ENCODE measurements around the gene XCL1. TPM values are rescaled to one million over a fixed set of nuclear protein-coding genes. Genes with fewer than 3 reads are reported as not detected.
"Not testable (repeated sequence)": the region's sequence is repeated elsewhere in the genome, so short reads cannot be mapped to it uniquely, and the experiment has no call there.

Gene XCL1
- total RNA-seq, 1 experiment from 2014 or later: 0.26 TPM

GRCh38 chr1:168542978-168543377 lies 33.4 kb upstream of the XCL1 start:
- not testable (repeated sequence) for H3K4me1 Mint-ChIP-seq; H2BK20ac ChIP-seq (ENCODE audit: low read depth, low read length, poor library complexity, severe bottlenecking); H3K4ac ChIP-seq (ENCODE audit: low read depth, low read length); H3K9me3 ChIP-seq (ENCODE audit: control insufficient read depth, low read depth, low read length); H3K27ac Mint-ChIP-seq; H2BK5ac ChIP-seq (ENCODE audit: insufficient read length, low read length); H3K18ac ChIP-seq (ENCODE audit: insufficient read length, low read depth, low read length); H3K79me1 ChIP-seq (ENCODE audit: insufficient read depth, low read depth, low read length, poor library complexity, severe bottlenecking); H3K36me3 Mint-ChIP-seq (ENCODE audit: insufficient read depth in 1 of 3, low read depth in 3 of 3); H3T11ph ChIP-seq (ENCODE audit: low read length); H2BK120ac ChIP-seq (ENCODE audit: low read depth, low read length, poor library complexity, severe bottlenecking); H3K23ac ChIP-seq (ENCODE audit: insufficient read length, low read depth, low read length); H3K27me3 ChIP-seq (ENCODE audit: insufficient read depth, low read length); H3K14ac ChIP-seq (ENCODE audit: insufficient read depth, low read length); H3K23me2 ChIP-seq (ENCODE audit: insufficient read length, low read depth, low read length, poor library complexity, severe bottlenecking); H2AFZ ChIP-seq (ENCODE audit: low read length); H3K9me3 Mint-ChIP-seq; H4K5ac ChIP-seq (ENCODE audit: insufficient read length, low read depth, low read length); H3K4me3 Mint-ChIP-seq; H4K91ac ChIP-seq (ENCODE audit: insufficient read length, low read depth, low read length); DNase-seq; H2BK12ac ChIP-seq (ENCODE audit: insufficient read length, low read depth, low read length); H3K4me1 ChIP-seq (ENCODE audit: insufficient read depth, low read length); H2AK5ac ChIP-seq (ENCODE audit: insufficient read length, low read length); H4K8ac ChIP-seq (replicated peaks; ENCODE audit: insufficient read length, low read depth, low read length); H3K9ac ChIP-seq (ENCODE audit: extremely low read depth, insufficient read length, low read length); H3K4me2 ChIP-seq (ENCODE audit: insufficient read depth, insufficient read length, low read length); H2BK15ac ChIP-seq (ENCODE audit: low read depth, low read length); H3K27ac ChIP-seq (ENCODE audit: insufficient read length, low read depth, low read length); H4K20me1 ChIP-seq (ENCODE audit: control insufficient read depth, insufficient read depth, insufficient read length); H3K79me2 ChIP-seq (ENCODE audit: insufficient read depth, low read length); H3K27me3 Mint-ChIP-seq (ENCODE audit: low read depth); H3K56ac ChIP-seq (ENCODE audit: insufficient read length, low read depth, low read length)
- no CpG with 5 or more reads among the region's 2 CpGs for whole genome bisulfite sequencing (ENCODE audit: extremely low coverage, insufficient read length, low lambda C conversion rate)

- not testable (repeated sequence) for H3K4me1 ChIP-seq (ENCODE audit: insufficient read depth, low read length); H3K14ac ChIP-seq (ENCODE audit: insufficient read depth, low read length); H3K9ac ChIP-seq (ENCODE audit: extremely low read depth, insufficient read length, low read length); DNase-seq; H4K8ac ChIP-seq (replicated peaks; ENCODE audit: insufficient read length, low read depth, low read length); H3K23ac ChIP-seq (ENCODE audit: insufficient read length, low read depth, low read length); H3T11ph ChIP-seq (ENCODE audit: low read length); H3K36me3 Mint-ChIP-seq (ENCODE audit: insufficient read depth in 1 of 3, low read depth in 3 of 3); H2BK120ac ChIP-seq (ENCODE audit: low read depth, low read length, poor library complexity, severe bottlenecking); H3K9me3 ChIP-seq (ENCODE audit: control insufficient read depth, low read depth, low read length); H3K18ac ChIP-seq (ENCODE audit: insufficient read length, low read depth, low read length); H3K27me3 ChIP-seq (ENCODE audit: insufficient read depth, low read length); H3K79me1 ChIP-seq (ENCODE audit: insufficient read depth, low read depth, low read length, poor library complexity, severe bottlenecking); H2BK12ac ChIP-seq (ENCODE audit: insufficient read length, low read depth, low read length); H3K4me2 ChIP-seq (ENCODE audit: insufficient read depth, insufficient read length, low read length); H3K23me2 ChIP-seq (ENCODE audit: insufficient read length, low read depth, low read length, poor library complexity, severe bottlenecking); H3K79me2 ChIP-seq (ENCODE audit: insufficient read depth, low read length); H2BK20ac ChIP-seq (ENCODE audit: low read depth, low read length, poor library complexity, severe bottlenecking); H4K91ac ChIP-seq (ENCODE audit: insufficient read length, low read depth, low read length); H2AFZ ChIP-seq (ENCODE audit: low read length); H3K56ac ChIP-seq (ENCODE audit: insufficient read length, low read depth, low read length); H3K4me3 Mint-ChIP-seq; H4K20me1 ChIP-seq (ENCODE audit: control insufficient read depth, insufficient read depth, insufficient read length); H3K9me3 Mint-ChIP-seq; H2BK15ac ChIP-seq (ENCODE audit: low read depth, low read length); H3K27ac ChIP-seq (ENCODE audit: insufficient read length, low read depth, low read length); H3K4me1 Mint-ChIP-seq; H4K5ac ChIP-seq (ENCODE audit: insufficient read length, low read depth, low read length); H3K4ac ChIP-seq (ENCODE audit: low read depth, low read length); H3K27me3 Mint-ChIP-seq (ENCODE audit: low read depth); H2AK5ac ChIP-seq (ENCODE audit: insufficient read length, low read length); H3K27ac Mint-ChIP-seq; H2BK5ac ChIP-seq (ENCODE audit: insufficient read length, low read length)
- WGBS (ENCODE audit: extremely low coverage, insufficient read length, low lambda C conversion rate): no CpG with 5 or more reads among the region's 8 CpGs
Observed at GRCh38 chr1:168543840-168544498, 32.4 kb upstream of the XCL1 start, which contains the start of gene XCL2. XCL2 (minus strand) TSS chr1:168543997; CDS start chr1:168543964, 33 bp downstream.
